MM.1S (cell line): Measurements from ENCODE around the gene MCOLN1.

Source experiments
- EZH2 ChIP-seq: fragments of 300-600 bp; sonication (generic); optimal IDR thresholded peaks from 2 replicates; pipeline ENCODE3; 2017; ENCODE audit warnings: low read depth, mild to moderate bottlenecking, antibody characterized with exemption, low read length, mixed read lengths
- TF ChIP-seq, protein P1 (sequence below): fragments of 300-600 bp; sonication (generic); IDR thresholded peaks from 2 replicates; pipeline ENCODE4 v1.5.1; 2016; ENCODE audit warnings: antibody characterized with exemption, low read length, mixed read lengths

DNA sequence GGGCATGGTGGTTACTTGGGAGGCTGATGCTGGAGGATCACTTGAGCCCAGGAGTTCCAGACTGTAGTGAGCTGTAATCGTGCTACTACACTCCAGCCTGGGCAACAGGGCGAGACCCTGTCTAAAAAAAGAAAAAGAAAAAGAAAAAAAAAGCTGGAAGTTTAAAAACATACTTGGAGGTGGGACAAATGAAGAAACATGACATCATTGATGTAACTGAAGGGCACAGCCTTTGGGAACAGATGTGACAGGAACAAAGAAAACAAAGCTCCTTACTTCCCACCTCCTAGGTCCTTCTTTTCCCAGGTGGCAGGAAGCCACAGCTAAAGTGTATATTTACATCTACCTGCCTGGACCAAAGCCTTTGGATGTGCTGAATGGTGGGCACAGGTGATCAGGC is 35.5 kb upstream of the MCOLN1 start:
- TF ChIP-seq, protein P1, sequence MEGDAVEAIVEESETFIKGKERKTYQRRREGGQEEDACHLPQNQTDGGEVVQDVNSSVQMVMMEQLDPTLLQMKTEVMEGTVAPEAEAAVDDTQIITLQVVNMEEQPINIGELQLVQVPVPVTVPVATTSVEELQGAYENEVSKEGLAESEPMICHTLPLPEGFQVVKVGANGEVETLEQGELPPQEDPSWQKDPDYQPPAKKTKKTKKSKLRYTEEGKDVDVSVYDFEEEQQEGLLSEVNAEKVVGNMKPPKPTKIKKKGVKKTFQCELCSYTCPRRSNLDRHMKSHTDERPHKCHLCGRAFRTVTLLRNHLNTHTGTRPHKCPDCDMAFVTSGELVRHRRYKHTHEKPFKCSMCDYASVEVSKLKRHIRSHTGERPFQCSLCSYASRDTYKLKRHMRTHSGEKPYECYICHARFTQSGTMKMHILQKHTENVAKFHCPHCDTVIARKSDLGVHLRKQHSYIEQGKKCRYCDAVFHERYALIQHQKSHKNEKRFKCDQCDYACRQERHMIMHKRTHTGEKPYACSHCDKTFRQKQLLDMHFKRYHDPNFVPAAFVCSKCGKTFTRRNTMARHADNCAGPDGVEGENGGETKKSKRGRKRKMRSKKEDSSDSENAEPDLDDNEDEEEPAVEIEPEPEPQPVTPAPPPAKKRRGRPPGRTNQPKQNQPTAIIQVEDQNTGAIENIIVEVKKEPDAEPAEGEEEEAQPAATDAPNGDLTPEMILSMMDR, result no peak
- no peak for TF ChIP-seq EZH2
